Neural progenitor cell (in vitro differentiated cells): ENCODE data around the gene ZXDC.

ENCODE experiments used
- CTCF ChIP-seq: fragments of 200-600 bp; sonication (generic); IDR thresholded peaks from 2 replicates; pipeline ENCODE4 v1.5.1; 2017; ENCODE audit warnings: antibody characterized with exemption, mild to moderate bottlenecking
- EZH2 ChIP-seq: fragments of 200-600 bp; sonication (generic); IDR thresholded peaks from 2 replicates; pipeline ENCODE4 v1.6.1; 2017; ENCODE audit warnings: antibody characterized with exemption, mild to moderate bottlenecking, moderate library complexity
- EZH2phosphoT487 ChIP-seq: fragments of 200-600 bp; sonication (generic); IDR thresholded peaks from 2 replicates; pipeline ENCODE4 v1.6.1; 2017; ENCODE audit warnings: antibody characterized with exemption

DNA sequence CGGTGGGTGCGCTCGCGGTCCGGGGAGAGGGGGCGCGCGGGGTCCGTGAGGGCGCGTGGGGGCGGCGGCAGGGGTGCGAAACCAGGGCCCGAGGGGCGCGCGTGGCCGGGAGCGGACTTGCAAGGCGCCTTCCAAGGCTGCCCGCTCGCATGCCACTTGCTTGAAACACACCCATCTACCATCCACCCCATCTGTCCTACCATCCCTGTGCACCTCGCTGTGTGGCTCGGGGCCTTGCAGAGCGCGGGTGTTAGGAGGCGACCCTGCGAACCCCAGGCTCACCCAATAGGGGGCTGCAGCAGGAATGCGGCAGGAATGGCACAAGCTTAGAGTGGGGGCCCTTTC, 80.7 kb downstream of the ZXDC start:
- TF ChIP-seq CTCF, result peak; percentile 9
- TF ChIP-seq EZH2, result no peak
- no peak for TF ChIP-seq EZH2phosphoT487
